Measurements from ENCODE around the gene HIPK2. TPM values are rescaled to one million over a fixed set of nuclear protein-coding genes. Genes with fewer than 3 reads are reported as not detected.

The HIPK2 gene
- total RNA-seq, 1 donor, result 28.8 TPM

GRCh38 chr7:139640681-139641080 lies 137.1 kb downstream of the HIPK2 start:
- TF ChIP-seq CTCF (IDR thresholded peaks at IDR 0.05; ENCODE audit: insufficient read depth, low read length), result no peak
- H3K4me3 ChIP-seq (ENCODE audit: low read depth, low read length), result no peak overlapping the region
- DNase-seq (ENCODE audit: low read depth), result no peak

DNA sequence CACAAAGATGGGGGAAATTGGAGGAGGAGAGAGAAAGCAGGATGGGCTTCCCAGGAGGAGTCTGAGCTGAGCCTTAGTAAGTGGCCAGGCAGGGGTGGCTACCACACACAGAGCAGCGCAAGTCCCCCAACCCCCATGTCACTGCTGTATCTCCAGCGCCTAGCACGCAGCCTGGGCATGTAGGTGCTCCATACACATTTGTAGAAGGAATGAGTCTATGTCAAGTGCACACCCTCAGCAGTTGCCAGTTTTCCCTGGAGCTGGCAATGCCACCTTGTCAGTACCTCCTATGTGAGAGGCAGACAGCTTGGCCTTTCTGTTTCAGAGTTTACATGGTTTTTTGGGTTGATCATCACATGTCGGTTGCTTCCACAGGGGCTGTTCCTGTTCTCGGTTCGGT lies 138.2 kb downstream of the HIPK2 start:
- no peak overlapping the region for H3K4me3 ChIP-seq (ENCODE audit: low read depth, low read length)
- TF ChIP-seq CTCF (IDR thresholded peaks at IDR 0.05; ENCODE audit: insufficient read depth, low read length), result no peak
- no peak for DNase-seq (ENCODE audit: low read depth)

- TF ChIP-seq CTCF (IDR thresholded peaks at IDR 0.05; ENCODE audit: insufficient read depth, low read length), result no peak
- no peak overlapping the region for H3K4me3 ChIP-seq (ENCODE audit: low read depth, low read length)
- no peak for DNase-seq (ENCODE audit: low read depth)
These were observed 142.1 kb downstream of the HIPK2 start for GRCh38 chr7:139635526-139636302.

DNA sequence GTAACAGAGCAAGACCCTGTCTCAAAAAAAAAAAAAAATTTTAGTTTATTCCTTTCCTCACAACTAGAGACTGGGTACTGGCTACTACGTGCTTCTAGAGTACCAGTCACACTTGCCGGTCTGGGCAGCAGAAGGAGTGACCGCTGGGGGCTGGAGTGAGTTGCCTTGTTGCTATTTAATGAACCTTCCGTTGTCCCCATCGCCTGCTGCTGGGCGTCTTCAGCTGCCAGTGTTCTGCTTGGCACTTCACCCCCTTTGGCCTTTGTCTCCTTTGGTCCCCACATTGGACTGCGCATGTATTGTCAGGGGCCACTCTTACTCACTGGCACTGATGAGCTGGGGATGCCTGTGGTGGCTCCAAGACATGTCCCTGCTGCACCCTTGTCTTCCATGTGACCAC lies 143.7 kb downstream of the HIPK2 start:
- no peak for TF ChIP-seq CTCF (IDR thresholded peaks at IDR 0.05; ENCODE audit: insufficient read depth, low read length)
- H3K4me3 ChIP-seq (ENCODE audit: low read depth, low read length), result no peak overlapping the region
- no peak for DNase-seq (ENCODE audit: low read depth)

DNA sequence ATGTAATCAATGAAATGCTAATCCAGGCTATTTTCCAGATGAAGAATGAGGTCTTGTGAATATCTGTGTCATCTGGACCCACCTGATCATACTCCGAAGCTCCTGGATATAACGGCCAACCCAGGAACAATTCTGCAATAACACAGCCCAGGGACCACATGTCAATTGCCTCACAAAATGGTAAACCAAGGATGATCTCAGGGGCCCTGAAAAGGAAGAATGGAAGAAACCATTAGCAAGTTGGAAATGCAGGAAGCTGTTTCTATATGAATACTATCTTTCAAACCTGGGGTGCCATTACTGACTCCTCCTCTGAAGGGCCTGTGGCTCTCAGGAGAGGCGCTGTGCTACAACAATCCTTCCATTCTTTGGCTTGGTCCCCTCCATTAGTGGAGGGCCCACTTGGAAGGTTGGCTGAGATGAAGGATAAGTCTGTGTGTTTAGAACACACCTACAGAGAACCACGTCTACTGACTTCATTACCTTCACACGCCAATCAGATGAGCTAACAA lies 146.2 kb downstream of the HIPK2 start:
- no peak for TF ChIP-seq CTCF (IDR thresholded peaks at IDR 0.05; ENCODE audit: insufficient read depth, low read length)
- no peak overlapping the region for H3K4me3 ChIP-seq (ENCODE audit: low read depth, low read length)
- no peak for DNase-seq (ENCODE audit: low read depth)

DNA sequence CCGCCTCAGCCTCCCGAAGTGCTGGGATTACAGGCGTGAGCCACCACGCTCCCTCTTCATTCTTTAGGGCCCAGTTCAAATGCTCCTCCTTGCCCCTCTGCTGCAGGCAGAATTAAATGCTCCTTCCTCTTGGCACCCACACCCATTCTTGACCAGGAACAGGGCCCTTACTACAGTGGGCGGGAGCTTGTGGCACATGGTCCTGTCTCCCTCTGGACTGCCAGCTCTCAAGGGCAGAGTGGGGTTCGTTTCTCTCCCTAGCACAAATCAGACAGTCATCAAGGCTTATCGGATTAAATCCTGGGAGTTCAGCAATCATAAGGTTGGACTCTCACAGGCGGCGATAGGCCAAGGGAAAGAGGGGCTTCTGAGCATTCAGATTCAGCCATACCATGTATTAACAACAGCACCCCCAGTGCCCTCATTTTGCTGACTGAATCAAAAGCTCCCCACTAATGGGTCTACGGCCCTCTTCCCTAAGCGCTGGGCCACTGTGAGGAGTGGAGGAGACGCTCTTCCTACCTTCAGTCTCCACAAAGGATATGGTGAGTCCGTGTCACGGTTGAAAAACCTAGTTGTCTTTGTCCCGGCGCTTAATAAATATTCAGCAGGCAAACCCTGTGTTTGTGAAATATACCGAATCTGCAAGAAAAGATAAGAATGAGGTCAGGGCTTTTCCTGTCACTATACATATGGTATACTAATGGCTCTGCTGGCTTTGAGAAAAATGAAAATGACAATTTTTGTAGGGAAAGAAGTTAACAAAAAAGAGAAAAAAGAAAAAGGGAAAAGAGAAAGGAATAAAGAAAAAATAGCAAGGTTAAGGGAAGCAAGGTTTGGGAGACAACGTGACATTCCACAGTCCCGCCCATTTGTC lies 146.9 kb downstream of the HIPK2 start:
- no peak for DNase-seq (ENCODE audit: low read depth)
- H3K4me3 ChIP-seq (ENCODE audit: low read depth, low read length), result no peak overlapping the region
- TF ChIP-seq CTCF (IDR thresholded peaks at IDR 0.05; ENCODE audit: insufficient read depth, low read length), result no peak
